GM18951 (cell line): ENCODE data around the gene TAF15.

Source experiments
- POLR2A ChIP-seq: IDR thresholded peaks from 4 replicates; pipeline ENCODE4 v1.6.1; 2011; ENCODE audit warnings: mild to moderate bottlenecking; ENCODE audit not compliant: insufficient read length, insufficient read depth; ENCODE audit errors: extremely low read depth
- in situ Hi-C: fragments of 300-500 bp; cut with MboI; formaldehyde crosslinking; loops from one replicate; pipeline ENCODE4 v1.12.0; 2022; ENCODE audit warnings: low sequenced_read_pairs, mixed read lengths, inconsistent platforms; ENCODE audit not compliant: unreplicated experiment

TAF15 gene

DNA sequence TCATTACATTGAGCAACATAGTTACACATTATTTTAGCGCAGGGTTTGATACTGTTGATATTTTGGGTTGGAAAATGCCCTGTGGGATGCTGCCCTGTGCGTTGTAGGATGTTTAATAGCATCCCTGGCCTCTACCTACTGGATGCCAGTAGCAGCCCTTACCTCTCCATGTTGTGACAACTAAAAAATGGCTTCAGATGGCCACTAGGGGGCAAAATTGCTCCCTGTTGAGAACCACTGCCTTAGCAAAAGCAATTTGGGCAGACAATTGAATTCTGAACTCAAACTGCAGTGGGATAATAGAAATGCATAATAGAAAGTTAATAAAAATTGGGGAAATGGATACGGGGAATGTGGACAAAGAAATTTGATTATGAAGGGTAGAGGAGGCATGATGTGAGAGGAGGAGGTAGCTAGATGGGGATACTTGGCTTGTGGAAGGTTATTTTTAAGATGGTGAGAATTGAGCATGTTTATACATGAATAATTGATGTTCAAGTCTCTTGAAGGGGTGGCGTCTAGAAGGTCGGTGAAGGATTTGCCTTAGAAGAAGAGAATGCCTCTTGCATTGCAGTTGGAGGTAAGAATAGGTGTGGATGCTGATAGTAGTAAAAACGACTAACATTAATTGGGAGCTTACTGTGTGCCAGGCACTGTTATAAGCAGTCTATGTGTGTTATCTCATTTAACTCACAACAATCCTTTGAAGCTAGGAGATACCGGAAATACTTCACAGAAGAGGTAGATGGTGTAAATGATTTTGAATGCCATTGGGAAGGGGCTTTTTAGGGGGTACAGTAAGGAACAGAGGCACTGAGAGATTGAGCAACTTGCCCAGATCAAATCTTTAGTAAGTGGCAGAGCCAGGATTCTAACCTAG lies 40.4 kb downstream of the TAF15 start:
- in situ Hi-C loops, result no loop called here
- TF ChIP-seq POLR2A, result no peak

- in situ Hi-C loops, result no loop called here
- no peak for TF ChIP-seq POLR2A
These were observed 46.7 kb downstream of the TAF15 start for GRCh38 chr17:35855965-35856364.

DNA sequence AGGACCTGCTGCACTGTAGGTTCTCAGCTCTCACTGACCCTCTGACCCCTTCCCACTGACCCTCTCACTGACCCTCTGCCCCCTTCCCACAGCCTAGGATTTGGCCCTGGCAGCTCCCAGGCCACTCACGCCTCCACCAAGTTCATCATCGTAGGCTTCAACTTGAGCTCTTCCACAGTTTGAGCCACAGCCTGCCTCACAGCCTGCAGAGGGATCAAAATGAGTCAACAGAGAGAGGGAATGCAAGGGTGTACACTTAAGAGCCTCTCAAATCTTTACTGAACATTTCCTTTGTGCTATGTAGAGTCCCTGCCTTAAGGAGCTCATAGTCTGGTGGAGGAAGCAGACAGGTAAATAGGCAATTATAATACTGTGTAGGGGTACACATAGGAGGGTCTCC lies 47.3 kb downstream of the TAF15 start:
- TF ChIP-seq POLR2A, result no peak
- in situ Hi-C loops, result no loop called here

DNA sequence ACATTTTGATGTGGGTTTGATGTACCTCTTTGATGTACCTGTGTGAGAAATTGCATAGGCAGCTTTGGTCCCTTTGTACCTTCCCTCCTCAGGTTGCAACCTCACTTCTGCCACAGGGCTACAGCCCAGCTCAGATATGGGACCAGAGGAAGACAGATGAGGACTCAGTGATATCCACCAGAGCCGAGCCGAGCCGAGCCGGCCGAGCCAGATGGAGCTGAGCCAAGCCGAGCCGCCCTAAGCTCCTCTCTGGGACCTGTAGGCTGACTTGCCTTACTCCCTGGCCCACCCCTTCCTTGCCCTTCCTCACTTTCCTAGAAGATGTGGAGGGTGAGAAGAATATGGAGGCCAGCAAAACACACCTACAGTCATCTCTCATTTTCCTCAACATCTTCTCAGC lies 55.6 kb downstream of the TAF15 start:
- in situ Hi-C loops, result no loop called here
- no peak for TF ChIP-seq POLR2A

GRCh38 chr17:35865412-35866340 lies 56.4 kb downstream of the TAF15 start:
- in situ Hi-C loops, result no loop called here
- no peak for TF ChIP-seq POLR2A

GRCh38 chr17:35866341-35866950 lies 57.2 kb downstream of the TAF15 start:
- no peak for TF ChIP-seq POLR2A
- in situ Hi-C loops, result no loop called here

- in situ Hi-C loops, result no loop called here
- TF ChIP-seq POLR2A, result no peak
These were observed 58.3 kb downstream of the TAF15 start for GRCh38 chr17:35867574-35867973.

GRCh38 chr17:35868737-35869136 lies 59.5 kb downstream of the TAF15 start, which contains the start of gene HEATR9:
HEATR9 (minus strand) TSS chr17:35868891; CDS start chr17:35868742, 149 bp downstream.
- no peak for TF ChIP-seq POLR2A
- in situ Hi-C loops, result no loop called here

GRCh38 chr17:35870906-35871819 lies 61.9 kb downstream of the TAF15 start:
- in situ Hi-C loops, result no loop called here
- no peak for TF ChIP-seq POLR2A

- TF ChIP-seq POLR2A, result no peak
- in situ Hi-C loops, result no loop called here
These were observed 63.1 kb downstream of the TAF15 start for GRCh38 chr17:35872196-35872980.

GRCh38 chr17:35875072-35875799 lies 66.0 kb downstream of the TAF15 start:
- in situ Hi-C loops, result no loop called here
- no peak for TF ChIP-seq POLR2A
